K562 (cell line): ENCODE data around the gene BAZ2A. TPM values are rescaled to one million over a fixed set of nuclear protein-coding genes. Genes with fewer than 3 reads are reported as not detected.
A peak's percentile ranks its signal among the peaks of the same experiment; 100 is the strongest.

Source experiments
- C11orf30 ChIP-seq: fragments of 450-650 bp; IDR thresholded peaks from 2 replicates; pipeline ENCODE4 v1.6.1; 2016; ENCODE audit warnings: low read depth, mild to moderate bottlenecking
- CCAR2 ChIP-seq: fragments of 200-400 bp; formaldehyde crosslinking; IDR thresholded peaks from 2 replicates; pipeline ENCODE4 v1.6.1; 2017; ENCODE audit warnings: mild to moderate bottlenecking, low read depth, low read length
- FOS ChIP-seq: IDR thresholded peaks from 3 replicates; pipeline ENCODE4 v1.6.1; 2011; ENCODE audit not compliant: insufficient read length; ENCODE audit errors: extremely low read depth
- GABPB1 ChIP-seq: sonication (generic); formaldehyde crosslinking; IDR thresholded peaks from 2 replicates; pipeline ENCODE4 v1.8.0; 2022; ENCODE audit warnings: mild to moderate bottlenecking, missing genetic modification reagents
- KDM5B ChIP-seq: fragments of 200-600 bp; sonication (generic); IDR thresholded peaks from 2 replicates; pipeline ENCODE4 v1.6.1; 2012; ENCODE audit warnings: low read depth, mild to moderate bottlenecking, moderate library complexity, low read length, control low read depth, inconsistent platforms; ENCODE audit not compliant: insufficient replicate concordance
- NBN ChIP-seq: fragments of 450-650 bp; IDR thresholded peaks from 2 replicates; pipeline ENCODE4 v1.6.1; 2016; ENCODE audit warnings: low read depth, mild to moderate bottlenecking
- NFIC ChIP-seq: fragments of 450-650 bp; IDR thresholded peaks from 2 replicates; pipeline ENCODE4 v1.6.1; 2017; ENCODE audit warnings: mild to moderate bottlenecking, inconsistent platforms
- NR4A1 ChIP-seq, 2 experiments: fragments of 250-450 bp in 1 of 2; fragments of 450-650 bp in 1 of 2; sonication (Bioruptor Pico) in 1 of 2; IDR thresholded peaks; 2 replicates each; pipeline versions ENCODE4 v1.4.0 to v1.6.1; 2016 to 2020; ENCODE audit warnings: mild to moderate bottlenecking in 2 of 2, missing compliant biosample characterization in 1 of 2, missing genetic modification characterization in 1 of 2, moderate library complexity in 1 of 2
- polyA plus RNA-seq, 8 experiments: library from polyadenylated mRNA; depleted of rRNA in 4 of 8; stranded (reverse) in 5 of 8; unstranded in 3 of 8; fragments of >200 nt; fragmentation: Nextera tagmentation in 2 of 8; fragmentation: Illumina TruSeq in 1 of 8; extraction: Ambion mirVana in 2 of 8; extraction: Trizol in 1 of 8; gene quantifications; 2 replicates each; pipeline versions ENCODE4 v1.2.1 to v1.2.3, GENCODE V29; 2011 to 2014; ENCODE audit warnings: inconsistent platforms in 1 of 8, missing spikeins in 1 of 8
- total RNA-seq, 7 experiments: library from RNA; depleted of rRNA in 6 of 7; stranded (reverse); fragments of >200 nt in 6 of 7; fragmentation: Illumina TruSeq in 2 of 7; extraction: Trizol in 2 of 7; gene quantifications; 2 replicates each; pipeline versions ENCODE4 v1.2.1 to v1.2.3, GENCODE V29; 2011 to 2021; ENCODE audit warnings: low replicate concordance in 1 of 7
- TF ChIP-seq, protein P1 (sequence below): fragments of 450-650 bp; IDR thresholded peaks from 2 replicates; pipeline ENCODE4 v1.6.1; 2016; ENCODE audit warnings: mild to moderate bottlenecking, moderate library complexity
- TF ChIP-seq, protein P2 (sequence below): conservative IDR thresholded peaks from 2 replicates; pipeline ENCODE4 v1.6.1; 2011; ENCODE audit warnings: low read depth, mild to moderate bottlenecking, low read length; ENCODE audit not compliant: control insufficient read depth
- TF ChIP-seq, protein P3 (sequence below): sonication (generic); formaldehyde crosslinking; IDR thresholded peaks from 2 replicates; pipeline ENCODE4 v1.8.1; 2023; ENCODE audit warnings: mild to moderate bottlenecking, missing genetic modification reagents

Gene BAZ2A
- total and polyA plus RNA-seq, 9 of the 15 experiments (the other 6 are each of a cell fraction or from before 2014, with no cell fraction given) = 4.5 to 86.4 (median 26.2) TPM

DNA sequence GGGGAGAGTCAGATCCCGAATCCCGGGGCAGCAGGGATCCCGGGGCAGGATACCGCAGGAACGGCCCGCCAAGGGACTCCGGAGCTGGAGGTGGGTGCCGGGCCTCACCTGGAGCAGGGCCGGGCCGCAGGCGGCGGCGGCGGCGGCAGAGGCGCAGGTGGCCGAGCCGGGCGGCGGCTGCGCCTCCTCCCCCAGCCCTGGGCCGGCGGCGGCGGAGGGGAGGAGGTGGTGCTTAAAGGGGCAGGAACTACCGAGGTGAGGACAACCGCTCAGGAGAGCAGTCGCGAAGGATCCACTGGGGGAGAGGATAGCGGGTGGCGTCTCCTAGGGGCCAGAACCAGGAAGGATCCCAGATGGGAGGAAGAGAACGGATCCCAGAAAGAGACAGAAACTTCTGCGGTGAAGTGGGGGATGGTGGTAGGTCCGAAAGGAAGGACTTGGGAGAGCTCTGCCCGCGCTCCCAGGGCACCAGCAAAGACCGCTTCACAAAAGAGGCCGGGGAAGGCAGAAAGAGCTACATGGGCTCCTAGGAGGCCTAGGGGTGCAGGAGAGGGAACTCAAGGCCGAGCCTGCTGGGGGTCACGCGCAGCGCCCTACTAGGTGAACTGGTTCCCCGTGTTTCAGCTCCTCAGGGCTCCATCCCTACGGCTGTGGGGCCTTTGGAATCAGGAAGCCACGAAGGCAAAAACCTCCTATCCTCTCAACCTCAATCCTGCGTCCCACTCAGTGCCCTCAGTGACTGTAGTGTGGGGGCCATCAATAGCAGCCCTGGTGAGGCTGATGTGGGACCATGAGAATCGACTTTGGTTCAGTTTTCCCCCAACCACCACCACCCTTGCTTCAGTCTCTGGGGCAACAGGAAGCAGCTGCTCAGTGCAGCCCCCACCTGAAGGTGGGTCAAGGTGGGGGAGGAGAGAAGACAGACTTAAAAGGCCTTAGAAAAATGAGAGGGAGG lies 5.0 kb upstream of the BAZ2A start (continued):
- TF ChIP-seq, protein P1, sequence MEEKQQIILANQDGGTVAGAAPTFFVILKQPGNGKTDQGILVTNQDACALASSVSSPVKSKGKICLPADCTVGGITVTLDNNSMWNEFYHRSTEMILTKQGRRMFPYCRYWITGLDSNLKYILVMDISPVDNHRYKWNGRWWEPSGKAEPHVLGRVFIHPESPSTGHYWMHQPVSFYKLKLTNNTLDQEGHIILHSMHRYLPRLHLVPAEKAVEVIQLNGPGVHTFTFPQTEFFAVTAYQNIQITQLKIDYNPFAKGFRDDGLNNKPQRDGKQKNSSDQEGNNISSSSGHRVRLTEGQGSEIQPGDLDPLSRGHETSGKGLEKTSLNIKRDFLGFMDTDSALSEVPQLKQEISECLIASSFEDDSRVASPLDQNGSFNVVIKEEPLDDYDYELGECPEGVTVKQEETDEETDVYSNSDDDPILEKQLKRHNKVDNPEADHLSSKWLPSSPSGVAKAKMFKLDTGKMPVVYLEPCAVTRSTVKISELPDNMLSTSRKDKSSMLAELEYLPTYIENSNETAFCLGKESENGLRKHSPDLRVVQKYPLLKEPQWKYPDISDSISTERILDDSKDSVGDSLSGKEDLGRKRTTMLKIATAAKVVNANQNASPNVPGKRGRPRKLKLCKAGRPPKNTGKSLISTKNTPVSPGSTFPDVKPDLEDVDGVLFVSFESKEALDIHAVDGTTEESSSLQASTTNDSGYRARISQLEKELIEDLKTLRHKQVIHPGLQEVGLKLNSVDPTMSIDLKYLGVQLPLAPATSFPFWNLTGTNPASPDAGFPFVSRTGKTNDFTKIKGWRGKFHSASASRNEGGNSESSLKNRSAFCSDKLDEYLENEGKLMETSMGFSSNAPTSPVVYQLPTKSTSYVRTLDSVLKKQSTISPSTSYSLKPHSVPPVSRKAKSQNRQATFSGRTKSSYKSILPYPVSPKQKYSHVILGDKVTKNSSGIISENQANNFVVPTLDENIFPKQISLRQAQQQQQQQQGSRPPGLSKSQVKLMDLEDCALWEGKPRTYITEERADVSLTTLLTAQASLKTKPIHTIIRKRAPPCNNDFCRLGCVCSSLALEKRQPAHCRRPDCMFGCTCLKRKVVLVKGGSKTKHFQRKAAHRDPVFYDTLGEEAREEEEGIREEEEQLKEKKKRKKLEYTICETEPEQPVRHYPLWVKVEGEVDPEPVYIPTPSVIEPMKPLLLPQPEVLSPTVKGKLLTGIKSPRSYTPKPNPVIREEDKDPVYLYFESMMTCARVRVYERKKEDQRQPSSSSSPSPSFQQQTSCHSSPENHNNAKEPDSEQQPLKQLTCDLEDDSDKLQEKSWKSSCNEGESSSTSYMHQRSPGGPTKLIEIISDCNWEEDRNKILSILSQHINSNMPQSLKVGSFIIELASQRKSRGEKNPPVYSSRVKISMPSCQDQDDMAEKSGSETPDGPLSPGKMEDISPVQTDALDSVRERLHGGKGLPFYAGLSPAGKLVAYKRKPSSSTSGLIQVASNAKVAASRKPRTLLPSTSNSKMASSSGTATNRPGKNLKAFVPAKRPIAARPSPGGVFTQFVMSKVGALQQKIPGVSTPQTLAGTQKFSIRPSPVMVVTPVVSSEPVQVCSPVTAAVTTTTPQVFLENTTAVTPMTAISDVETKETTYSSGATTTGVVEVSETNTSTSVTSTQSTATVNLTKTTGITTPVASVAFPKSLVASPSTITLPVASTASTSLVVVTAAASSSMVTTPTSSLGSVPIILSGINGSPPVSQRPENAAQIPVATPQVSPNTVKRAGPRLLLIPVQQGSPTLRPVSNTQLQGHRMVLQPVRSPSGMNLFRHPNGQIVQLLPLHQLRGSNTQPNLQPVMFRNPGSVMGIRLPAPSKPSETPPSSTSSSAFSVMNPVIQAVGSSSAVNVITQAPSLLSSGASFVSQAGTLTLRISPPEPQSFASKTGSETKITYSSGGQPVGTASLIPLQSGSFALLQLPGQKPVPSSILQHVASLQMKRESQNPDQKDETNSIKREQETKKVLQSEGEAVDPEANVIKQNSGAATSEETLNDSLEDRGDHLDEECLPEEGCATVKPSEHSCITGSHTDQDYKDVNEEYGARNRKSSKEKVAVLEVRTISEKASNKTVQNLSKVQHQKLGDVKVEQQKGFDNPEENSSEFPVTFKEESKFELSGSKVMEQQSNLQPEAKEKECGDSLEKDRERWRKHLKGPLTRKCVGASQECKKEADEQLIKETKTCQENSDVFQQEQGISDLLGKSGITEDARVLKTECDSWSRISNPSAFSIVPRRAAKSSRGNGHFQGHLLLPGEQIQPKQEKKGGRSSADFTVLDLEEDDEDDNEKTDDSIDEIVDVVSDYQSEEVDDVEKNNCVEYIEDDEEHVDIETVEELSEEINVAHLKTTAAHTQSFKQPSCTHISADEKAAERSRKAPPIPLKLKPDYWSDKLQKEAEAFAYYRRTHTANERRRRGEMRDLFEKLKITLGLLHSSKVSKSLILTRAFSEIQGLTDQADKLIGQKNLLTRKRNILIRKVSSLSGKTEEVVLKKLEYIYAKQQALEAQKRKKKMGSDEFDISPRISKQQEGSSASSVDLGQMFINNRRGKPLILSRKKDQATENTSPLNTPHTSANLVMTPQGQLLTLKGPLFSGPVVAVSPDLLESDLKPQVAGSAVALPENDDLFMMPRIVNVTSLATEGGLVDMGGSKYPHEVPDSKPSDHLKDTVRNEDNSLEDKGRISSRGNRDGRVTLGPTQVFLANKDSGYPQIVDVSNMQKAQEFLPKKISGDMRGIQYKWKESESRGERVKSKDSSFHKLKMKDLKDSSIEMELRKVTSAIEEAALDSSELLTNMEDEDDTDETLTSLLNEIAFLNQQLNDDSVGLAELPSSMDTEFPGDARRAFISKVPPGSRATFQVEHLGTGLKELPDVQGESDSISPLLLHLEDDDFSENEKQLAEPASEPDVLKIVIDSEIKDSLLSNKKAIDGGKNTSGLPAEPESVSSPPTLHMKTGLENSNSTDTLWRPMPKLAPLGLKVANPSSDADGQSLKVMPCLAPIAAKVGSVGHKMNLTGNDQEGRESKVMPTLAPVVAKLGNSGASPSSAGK = no peak
- TF ChIP-seq CCAR2 (no peak), NFIC (peak; percentile 37), KDM5B (peak; percentile 21), FOS (no peak), GABPB1 (CRISPR knock-in tag) (no peak; the same call in none of the 2 replicates), NBN (peak; percentile 79), NR4A1 (CRISPR knock-in tag; IDR thresholded peaks at IDR 0.05) (no peak), NR4A1 (tag; IDR thresholded peaks at IDR 0.05) (no peak), C11orf30 (no peak)
- TF ChIP-seq, protein P2, sequence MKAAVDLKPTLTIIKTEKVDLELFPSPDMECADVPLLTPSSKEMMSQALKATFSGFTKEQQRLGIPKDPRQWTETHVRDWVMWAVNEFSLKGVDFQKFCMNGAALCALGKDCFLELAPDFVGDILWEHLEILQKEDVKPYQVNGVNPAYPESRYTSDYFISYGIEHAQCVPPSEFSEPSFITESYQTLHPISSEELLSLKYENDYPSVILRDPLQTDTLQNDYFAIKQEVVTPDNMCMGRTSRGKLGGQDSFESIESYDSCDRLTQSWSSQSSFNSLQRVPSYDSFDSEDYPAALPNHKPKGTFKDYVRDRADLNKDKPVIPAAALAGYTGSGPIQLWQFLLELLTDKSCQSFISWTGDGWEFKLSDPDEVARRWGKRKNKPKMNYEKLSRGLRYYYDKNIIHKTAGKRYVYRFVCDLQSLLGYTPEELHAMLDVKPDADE = no peak
- TF ChIP-seq, protein P3, sequence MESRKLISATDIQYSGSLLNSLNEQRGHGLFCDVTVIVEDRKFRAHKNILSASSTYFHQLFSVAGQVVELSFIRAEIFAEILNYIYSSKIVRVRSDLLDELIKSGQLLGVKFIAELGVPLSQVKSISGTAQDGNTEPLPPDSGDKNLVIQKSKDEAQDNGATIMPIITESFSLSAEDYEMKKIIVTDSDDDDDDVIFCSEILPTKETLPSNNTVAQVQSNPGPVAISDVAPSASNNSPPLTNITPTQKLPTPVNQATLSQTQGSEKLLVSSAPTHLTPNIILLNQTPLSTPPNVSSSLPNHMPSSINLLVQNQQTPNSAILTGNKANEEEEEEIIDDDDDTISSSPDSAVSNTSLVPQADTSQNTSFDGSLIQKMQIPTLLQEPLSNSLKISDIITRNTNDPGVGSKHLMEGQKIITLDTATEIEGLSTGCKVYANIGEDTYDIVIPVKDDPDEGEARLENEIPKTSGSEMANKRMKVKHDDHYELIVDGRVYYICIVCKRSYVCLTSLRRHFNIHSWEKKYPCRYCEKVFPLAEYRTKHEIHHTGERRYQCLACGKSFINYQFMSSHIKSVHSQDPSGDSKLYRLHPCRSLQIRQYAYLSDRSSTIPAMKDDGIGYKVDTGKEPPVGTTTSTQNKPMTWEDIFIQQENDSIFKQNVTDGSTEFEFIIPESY = no peak
